Activated T-cell treated with anti-CD3 and anti-CD28 coated beads, Interleukin-2, amount 50 U/mL, for 4 hours (primary cell): ENCODE measurements around the gene CS. TPM values are rescaled to one million over a fixed set of nuclear protein-coding genes. Genes with fewer than 3 reads are reported as not detected.

Experiments used
- total RNA-seq, 3 donors: library from RNA; stranded (reverse); gene quantifications; one replicate each; pipeline ENCODE4 v1.2.1, GENCODE V29; 2021

CS gene
- total RNA-seq, 3 donors from 2014 or later: 344 to 373 (median 354) TPM

Other genes starting within 250 kb of the CS start
- 1 to 10 TPM in 1 of 3 donors, under 1 TPM in 2; 0.48 to 1.6 (median 0.63) TPM for gene ERBB3, start 220.2 kb downstream of the CS start, total RNA-seq
- gene PA2G4, start 195.8 kb downstream of the CS start, total RNA-seq: 100 to 1,000 TPM; 538 to 590 (median 573) TPM
- 1,000 to 10,000 TPM; 3,827 to 4,080 (median 3,837) TPM for gene RPL41, start 183.7 kb downstream of the CS start, total RNA-seq
- 1 to 10 TPM; 7.4 to 8.3 (median 8.2) TPM for gene ZC3H10, start 182.1 kb downstream of the CS start, total RNA-seq
- gene ESYT1, start 172.1 kb downstream of the CS start, total RNA-seq: 100 to 1,000 TPM in 2 of 3 donors, 10 to 100 TPM in 1; 95.9 to 113 (median 106) TPM
- gene MYL6B, start 147.7 kb downstream of the CS start, total RNA-seq: 10 to 100 TPM; 30.3 to 34.5 (median 30.8) TPM
- gene MYL6, start 142.0 kb downstream of the CS start, total RNA-seq: 100 to 1,000 TPM; 684 to 725 (median 686) TPM
- 10 to 100 TPM; 85.7 to 92.9 (median 86.4) TPM for gene SMARCC2, start 110.8 kb downstream of the CS start, total RNA-seq
- 10 to 100 TPM; 39.3 to 45.6 (median 40.1) TPM for gene RNF41, start 78.4 kb downstream of the CS start, total RNA-seq
- gene NABP2, start 76.0 kb downstream of the CS start, total RNA-seq: 100 to 1,000 TPM in 1 of 3 donors, 10 to 100 TPM in 2; 92.7 to 103 (median 98.9) TPM
- gene SLC39A5, start 70.3 kb downstream of the CS start, total RNA-seq: under 1 TPM; 0.53 to 0.84 (median 0.79) TPM
- 10 to 100 TPM; 60.8 to 70.3 (median 67.5) TPM for gene ANKRD52, start 41.9 kb downstream of the CS start, total RNA-seq
- gene COQ10A, start 33.4 kb downstream of the CS start, total RNA-seq: 10 to 100 TPM; 11.1 to 13.7 (median 11.5) TPM
- 100 to 1,000 TPM; 162 to 178 (median 174) TPM for gene CNPY2, start 15.7 kb upstream of the CS start, total RNA-seq
- 10 to 100 TPM; 16.4 to 20.3 (median 17.3) TPM for gene PAN2, start 33.7 kb upstream of the CS start, total RNA-seq
- gene IL23A, start 38.6 kb upstream of the CS start, total RNA-seq: 10 to 100 TPM; 19.8 to 35.1 (median 26.4) TPM
- 10 to 100 TPM; 35.8 to 55.5 (median 50.4) TPM for gene STAT2, start 59.8 kb upstream of the CS start, total RNA-seq
- under 1 TPM in 1 of 3 donors, not detected in 2; 0.16 TPM for gene APOF, start 62.5 kb upstream of the CS start, total RNA-seq
- 10 to 100 TPM; 35.2 to 45.2 (median 36.6) TPM for gene TIMELESS, start 149.1 kb upstream of the CS start, total RNA-seq
- gene MIP, start 154.3 kb upstream of the CS start, total RNA-seq: under 1 TPM in 1 of 3 donors, not detected in 2; 0.08 TPM
- 1 to 10 TPM; 4.0 to 4.8 (median 4.1) TPM for gene SPRYD4, start 168.2 kb upstream of the CS start, total RNA-seq
- gene GLS2, start 187.8 kb upstream of the CS start, total RNA-seq: 1 to 10 TPM; 1.7 to 4.2 (median 2.2) TPM
- gene RBMS2, start 221.5 kb upstream of the CS start, total RNA-seq: 1 to 10 TPM in 2 of 3 donors, under 1 TPM in 1; 0.66 to 4.0 (median 1.4) TPM